PFSK-1 (cell line): ENCODE data around the gene GSS. TPM values are rescaled to one million over a fixed set of nuclear protein-coding genes. Genes with fewer than 3 reads are reported as not detected.

Experiments
- FOXP2 ChIP-seq: optimal IDR thresholded peaks from 2 replicates; pipeline ENCODE3; 2011; ENCODE audit warnings: borderline replicate concordance, control low read depth, inconsistent platforms; ENCODE audit not compliant: insufficient read depth; ENCODE audit errors: extremely low read length, extremely low read depth
- POLR2AphosphoS5 ChIP-seq: IDR thresholded peaks from 2 replicates; pipeline ENCODE4 v1.6.1; 2012; ENCODE audit warnings: low read depth, mild to moderate bottlenecking, control low read depth, low read length, moderate library complexity
- SIN3A ChIP-seq: IDR thresholded peaks from 2 replicates; pipeline ENCODE4 v1.6.1; 2012; ENCODE audit warnings: mild to moderate bottlenecking, low read length, moderate library complexity, borderline replicate concordance; ENCODE audit not compliant: insufficient read depth
- TAF1 ChIP-seq: IDR thresholded peaks from 2 replicates; pipeline ENCODE4 v1.6.1; 2012; ENCODE audit warnings: low read length, control low read depth, borderline replicate concordance; ENCODE audit not compliant: insufficient read depth
- polyA plus RNA-seq: library from polyadenylated mRNA; unstranded; fragments of >200 nt; gene quantifications from one replicate; pipeline ENCODE4 v1.2.1, GENCODE V29; 2012; ENCODE audit warnings: low read depth, missing spikeins; ENCODE audit not compliant: insufficient read length
- TF ChIP-seq, protein P1 (sequence below), 2 experiments: IDR thresholded peaks; 2 replicates each; pipeline versions ENCODE4 v1.6.1 to v1.8.0; 2011 to 2012; ENCODE audit warnings: low read depth in 2 of 2, low read length in 2 of 2, control low read depth in 1 of 2, inconsistent platforms in 1 of 2, mild to moderate bottlenecking in 1 of 2, moderate library complexity in 1 of 2; ENCODE audit not compliant: insufficient read depth in 1 of 2

GSS gene
- 89.1 TPM for polyA plus RNA-seq

DNA sequence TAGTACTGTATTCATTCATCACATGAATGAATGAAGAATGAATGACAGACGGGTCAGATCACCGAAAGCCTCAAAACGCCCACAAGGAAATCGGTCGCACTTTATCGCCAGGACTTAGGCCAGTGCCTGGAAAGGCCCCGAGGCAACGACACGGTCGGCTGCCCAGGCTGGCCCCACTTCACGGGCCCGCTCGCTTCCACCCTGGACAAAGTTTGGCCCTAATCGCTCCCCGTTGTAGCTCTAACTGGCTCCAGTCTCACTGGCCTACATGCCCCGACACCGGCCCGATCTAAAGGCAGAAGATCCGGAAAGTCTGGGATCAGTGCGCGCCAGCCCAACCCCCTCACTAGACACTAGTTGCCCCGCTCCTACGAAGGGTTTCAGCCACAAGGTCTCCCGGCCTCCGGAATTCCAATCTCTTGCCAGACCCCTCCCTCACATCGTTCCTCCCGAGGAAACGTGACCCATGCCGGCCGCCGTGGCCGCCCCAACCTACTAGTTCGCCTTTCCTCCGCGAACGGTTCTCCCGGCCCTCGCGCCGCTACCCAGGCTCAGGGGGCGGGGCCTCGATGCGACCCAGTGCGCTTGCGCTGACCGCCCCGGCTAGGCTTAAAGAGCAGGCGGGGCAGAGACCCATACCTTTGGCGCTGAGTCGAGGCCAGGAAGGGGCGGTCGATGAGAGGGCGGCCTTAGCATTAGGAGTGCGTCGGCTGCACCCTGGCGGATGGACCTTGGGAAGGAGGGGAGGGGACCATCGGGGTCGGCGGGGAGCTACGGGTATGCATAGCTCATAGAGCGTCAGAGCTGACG lies at the start of gene GSS, which contains the start of gene MYH7B:
GSS (minus strand) TSS at position 576 of the 810 bp plus-strand sequence. CDS start 3,954 bp downstream, outside the sequence.
MYH7B (plus strand) TSS at position 638 of the 810 bp plus-strand sequence. CDS start 22,138 bp downstream, outside the sequence.
- TF ChIP-seq POLR2AphosphoS5: peak; percentile 95
- TF ChIP-seq TAF1: peak; percentile 98
- TF ChIP-seq, protein P1, sequence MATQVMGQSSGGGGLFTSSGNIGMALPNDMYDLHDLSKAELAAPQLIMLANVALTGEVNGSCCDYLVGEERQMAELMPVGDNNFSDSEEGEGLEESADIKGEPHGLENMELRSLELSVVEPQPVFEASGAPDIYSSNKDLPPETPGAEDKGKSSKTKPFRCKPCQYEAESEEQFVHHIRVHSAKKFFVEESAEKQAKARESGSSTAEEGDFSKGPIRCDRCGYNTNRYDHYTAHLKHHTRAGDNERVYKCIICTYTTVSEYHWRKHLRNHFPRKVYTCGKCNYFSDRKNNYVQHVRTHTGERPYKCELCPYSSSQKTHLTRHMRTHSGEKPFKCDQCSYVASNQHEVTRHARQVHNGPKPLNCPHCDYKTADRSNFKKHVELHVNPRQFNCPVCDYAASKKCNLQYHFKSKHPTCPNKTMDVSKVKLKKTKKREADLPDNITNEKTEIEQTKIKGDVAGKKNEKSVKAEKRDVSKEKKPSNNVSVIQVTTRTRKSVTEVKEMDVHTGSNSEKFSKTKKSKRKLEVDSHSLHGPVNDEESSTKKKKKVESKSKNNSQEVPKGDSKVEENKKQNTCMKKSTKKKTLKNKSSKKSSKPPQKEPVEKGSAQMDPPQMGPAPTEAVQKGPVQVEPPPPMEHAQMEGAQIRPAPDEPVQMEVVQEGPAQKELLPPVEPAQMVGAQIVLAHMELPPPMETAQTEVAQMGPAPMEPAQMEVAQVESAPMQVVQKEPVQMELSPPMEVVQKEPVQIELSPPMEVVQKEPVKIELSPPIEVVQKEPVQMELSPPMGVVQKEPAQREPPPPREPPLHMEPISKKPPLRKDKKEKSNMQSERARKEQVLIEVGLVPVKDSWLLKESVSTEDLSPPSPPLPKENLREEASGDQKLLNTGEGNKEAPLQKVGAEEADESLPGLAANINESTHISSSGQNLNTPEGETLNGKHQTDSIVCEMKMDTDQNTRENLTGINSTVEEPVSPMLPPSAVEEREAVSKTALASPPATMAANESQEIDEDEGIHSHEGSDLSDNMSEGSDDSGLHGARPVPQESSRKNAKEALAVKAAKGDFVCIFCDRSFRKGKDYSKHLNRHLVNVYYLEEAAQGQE (IDR thresholded peaks at IDR 0.05; ENCODE audit: insufficient read depth in 1 of 2, low read depth in 2 of 2, low read length in 2 of 2): peak; percentile 55 to 67; a peak in 2 of 4 replicates
- TF ChIP-seq SIN3A: peak; percentile 80; the same call in 1 of the 2 replicates
- peak; percentile 75 for TF ChIP-seq FOXP2

DNA sequence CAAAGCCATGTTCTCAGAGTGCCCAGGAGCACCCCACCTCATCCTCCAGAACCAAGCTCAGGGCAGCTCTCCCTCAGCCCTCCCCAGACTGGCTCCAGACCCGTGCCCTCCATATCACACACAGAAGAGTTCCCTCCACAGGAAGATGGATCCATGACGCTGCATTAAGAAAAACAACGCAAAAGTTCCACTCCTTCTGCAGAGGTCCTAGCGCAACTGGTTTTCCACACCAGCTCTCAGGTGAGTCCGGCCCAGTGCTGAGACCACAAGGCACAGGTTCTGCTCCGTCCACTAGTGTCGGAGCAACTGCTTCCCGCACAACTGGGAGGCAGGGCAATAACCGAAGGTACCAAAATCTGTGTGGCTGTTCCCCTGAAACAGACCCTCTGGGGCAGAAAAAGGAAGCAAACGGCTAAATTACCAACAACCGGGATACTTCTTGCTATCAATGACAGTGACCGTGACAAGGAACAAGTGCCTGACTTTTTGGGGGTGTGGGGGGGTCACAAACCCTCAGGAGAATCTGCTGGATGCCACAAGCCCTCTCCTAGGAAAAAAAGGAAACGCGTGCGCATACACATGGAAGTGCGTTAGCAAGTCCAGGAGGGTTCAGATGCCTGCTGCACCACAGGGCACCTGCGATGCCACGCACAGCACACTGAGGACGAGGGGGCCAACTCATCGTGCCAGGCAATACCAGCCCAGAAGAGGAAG lies 49.3 kb upstream of the GSS start:
- TF ChIP-seq TAF1 (no peak), SIN3A (no peak), POLR2AphosphoS5 (no peak)
- TF ChIP-seq, protein P1 (IDR thresholded peaks at IDR 0.05; ENCODE audit: insufficient read depth in 1 of 2, low read depth in 2 of 2, low read length in 2 of 2): no peak

DNA sequence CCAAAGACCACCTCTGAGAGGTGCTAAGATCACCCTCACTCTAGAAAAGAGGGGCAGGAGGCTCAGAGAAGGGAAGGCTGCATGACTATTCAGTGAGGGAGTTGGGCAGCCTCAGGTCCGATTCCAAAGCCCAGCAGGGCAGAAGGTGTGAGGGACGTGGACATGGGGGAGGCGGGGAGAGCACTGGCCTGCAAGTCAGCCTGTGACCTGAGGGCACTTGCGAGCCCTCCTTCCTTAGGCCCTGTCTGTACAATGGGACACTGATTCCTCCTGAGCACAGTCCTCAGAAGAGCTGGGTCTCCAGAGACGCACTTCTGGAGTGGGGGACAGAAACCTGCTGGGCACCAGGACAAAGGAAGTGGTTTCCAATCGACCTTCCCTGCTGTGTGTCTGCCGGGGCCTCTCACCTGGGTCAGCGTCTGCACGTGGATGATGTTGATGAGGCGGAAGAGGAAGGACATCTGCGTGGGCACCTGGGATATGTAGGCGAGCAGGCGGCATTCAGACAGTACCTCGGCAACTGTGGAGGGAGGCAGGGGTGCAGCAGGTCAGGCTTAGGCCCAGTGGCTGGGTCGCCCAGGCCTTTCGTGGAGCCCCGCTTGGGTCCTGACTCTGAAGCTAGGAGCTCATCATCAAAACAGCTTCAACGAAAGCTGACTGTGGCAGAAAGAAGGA lies 48.6 kb upstream of the GSS start:
- no peak for TF ChIP-seq FOXP2
- TF ChIP-seq, protein P1 (IDR thresholded peaks at IDR 0.05; ENCODE audit: insufficient read depth in 1 of 2, low read depth in 2 of 2, low read length in 2 of 2): no peak
- no peak for TF ChIP-seq POLR2AphosphoS5
- TF ChIP-seq TAF1: no peak
- TF ChIP-seq SIN3A: no peak

DNA sequence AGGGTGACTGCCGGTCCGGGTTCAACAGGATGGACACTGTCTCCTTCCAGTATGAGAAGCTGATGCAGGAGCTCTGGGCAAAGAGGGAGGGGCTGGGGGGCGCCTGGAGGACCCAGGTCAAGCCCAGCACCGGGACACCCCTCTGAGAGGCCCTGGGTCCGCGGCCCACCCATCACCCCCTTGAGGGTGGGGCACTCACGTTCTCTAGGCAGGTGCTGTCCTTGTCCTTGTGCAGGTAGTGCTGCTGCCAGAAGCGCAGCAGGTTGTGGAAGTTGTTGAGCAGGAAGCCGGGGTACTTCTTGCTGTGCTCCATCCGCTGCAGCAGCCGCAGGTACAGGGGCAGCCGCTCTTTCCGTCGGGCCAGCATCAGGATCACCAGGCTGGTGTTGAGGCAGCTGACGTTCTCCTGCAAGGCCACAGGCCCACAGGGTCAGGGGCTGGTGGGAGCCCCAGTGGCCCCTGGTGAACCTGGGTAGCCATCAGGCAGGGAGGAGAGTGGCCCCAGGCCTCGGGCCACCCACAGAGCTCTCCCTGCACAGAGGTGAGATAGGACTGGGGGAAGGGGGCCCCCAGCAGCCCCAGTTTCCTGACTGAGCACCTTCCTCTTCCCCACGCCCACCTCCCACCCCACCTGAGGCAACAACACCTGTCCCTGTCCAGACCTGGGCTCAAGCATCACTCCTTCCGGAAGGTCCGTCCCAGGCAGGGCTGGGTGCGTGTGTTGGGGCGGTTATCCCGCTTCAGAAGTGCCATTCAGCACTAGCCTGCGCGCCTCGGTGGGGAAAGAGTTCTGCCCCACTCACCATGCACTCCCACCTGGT lies 47.8 kb upstream of the GSS start:
- no peak for TF ChIP-seq TAF1
- TF ChIP-seq POLR2AphosphoS5: no peak
- TF ChIP-seq FOXP2: no peak
- TF ChIP-seq, protein P1 (IDR thresholded peaks at IDR 0.05; ENCODE audit: insufficient read depth in 1 of 2, low read depth in 2 of 2, low read length in 2 of 2): no peak
- no peak for TF ChIP-seq SIN3A
